Brain microvascular endothelial cell (primary cell): ENCODE results near the gene DCTN4.

Experiments used
- DNase-seq: peaks from one replicate; pipeline ENCODE4 v3.0.0-alpha.2; 2020
- H3K27ac ChIP-seq: fragments of 250-450 bp; sonication (Bioruptor Pico); 2 replicates; pipeline ENCODE4 v1.5.1; 2020; ENCODE audit warnings: mild to moderate bottlenecking, moderate library complexity
- H3K27me3 ChIP-seq: fragments of 250-450 bp; sonication (Bioruptor Pico); replicated peaks from 2 replicates; pipeline ENCODE4 v1.5.1; 2020; ENCODE audit warnings: mild to moderate bottlenecking
- H3K36me3 ChIP-seq: fragments of 250-450 bp; sonication (Bioruptor Pico); replicated peaks from 2 replicates; pipeline ENCODE4 v1.5.1; 2020; ENCODE audit warnings: mild to moderate bottlenecking
- H3K4me3 ChIP-seq: 2 replicates; pipeline ENCODE4 v1.5.1; 2011; ENCODE audit warnings: low read depth, mild to moderate bottlenecking, control low read depth, low read length, moderate library complexity
- CTCF ChIP-seq: IDR thresholded peaks from 2 replicates; pipeline ENCODE4 v1.5.1; 2011; ENCODE audit warnings: low read depth, mild to moderate bottlenecking, moderate library complexity, low read length, control low read depth, inconsistent platforms; ENCODE audit errors: missing control alignments
- in situ Hi-C: cut with HindIII; loops from 2 replicates; pipeline ENCODE4 v1.10.0; 2017; ENCODE audit warnings: low sequenced_read_pairs, low pct_ligation_motif_present

DCTN4 gene

DNA sequence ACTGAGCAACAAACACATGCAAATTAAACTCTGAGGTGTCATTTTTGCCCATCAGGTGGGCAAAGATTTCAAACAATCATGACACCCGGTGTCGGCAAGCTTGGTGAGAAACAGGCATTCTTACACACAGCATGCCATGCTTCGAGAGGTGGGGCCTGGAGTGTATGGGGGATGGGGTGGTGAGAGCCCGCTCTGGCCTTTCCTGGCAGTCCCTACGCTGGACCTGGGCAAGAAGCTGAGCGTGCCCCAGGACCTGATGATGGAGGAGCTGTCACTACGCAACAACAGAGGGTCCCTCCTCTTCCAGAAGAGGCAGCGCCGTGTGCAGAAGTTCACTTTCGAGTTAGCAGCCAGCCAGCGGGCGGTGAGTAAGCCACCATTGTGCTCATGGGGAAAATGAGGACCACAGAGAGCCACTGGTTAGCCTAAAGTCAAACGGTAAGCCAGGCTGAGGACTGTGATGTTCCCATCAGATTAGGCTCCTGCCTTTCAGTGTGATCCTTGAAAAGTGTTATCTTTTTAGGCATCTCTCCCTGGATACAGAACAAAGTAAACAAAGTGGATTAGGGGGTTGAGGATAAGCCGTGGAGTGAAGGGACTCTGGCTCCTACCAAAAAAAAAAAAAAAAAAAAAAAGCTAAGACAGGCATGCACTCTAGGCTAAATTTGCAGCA lies 88.4 kb downstream of the DCTN4 start:
- in situ Hi-C loops: loop anchor here (25.0 kb wide), 1 partner anchor 108 kb away; no protein-coding TSS in a partner anchor
- Histone ChIP-seq H3K4me3 (no peak overlapping the region), H3K27me3 (peaks cover 4% of the 10 kb centered on the region), H3K27ac (no peak overlapping the region), H3K36me3 (no peaks in the 10 kb centered on the region)
- no peak for TF ChIP-seq CTCF
- no peak for DNase-seq

GRCh38 chr5:150665044-150665443 lies 93.8 kb downstream of the DCTN4 start:
- Histone ChIP-seq H3K4me3 (no peak overlapping the region), H3K36me3 (no peaks in the 10 kb centered on the region), H3K27me3 (peaks cover 8% of the 10 kb centered on the region), H3K27ac (no peak overlapping the region)
- no peak for TF ChIP-seq CTCF
- no peak for DNase-seq
- in situ Hi-C loops: loop anchor here (25.0 kb wide), 1 partner anchor 103 kb away; no protein-coding TSS in a partner anchor

DNA sequence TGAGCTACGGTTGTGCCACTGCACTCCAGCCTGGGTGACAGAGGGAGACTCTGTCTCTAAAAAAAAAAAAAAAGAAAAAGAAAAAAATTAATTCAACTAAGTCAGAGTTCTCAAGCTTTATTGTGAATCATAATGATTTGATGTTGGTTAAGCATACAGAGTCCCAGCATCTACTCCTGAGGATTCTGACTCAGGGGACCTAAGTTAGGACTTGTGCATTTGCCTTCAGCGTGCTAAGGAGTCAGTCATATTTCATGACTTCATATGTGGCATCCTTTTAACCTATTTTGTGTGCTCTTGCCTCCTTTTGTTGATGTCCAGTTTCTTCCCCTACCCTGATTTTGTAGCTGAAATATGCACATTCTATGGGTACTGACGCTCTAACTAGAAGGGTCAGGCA lies 94.9 kb downstream of the DCTN4 start:
- H3K36me3 ChIP-seq: no peaks in the 10 kb centered on the region
- in situ Hi-C loops: loop anchor here (25.0 kb wide), 1 partner anchor 102 kb away; no protein-coding TSS in a partner anchor
- no peak for DNase-seq
- TF ChIP-seq CTCF: no peak
- peaks cover 8% of the 10 kb centered on the region for H3K27me3 ChIP-seq
- H3K27ac ChIP-seq: no peak overlapping the region
- no peak overlapping the region for H3K4me3 ChIP-seq

DNA sequence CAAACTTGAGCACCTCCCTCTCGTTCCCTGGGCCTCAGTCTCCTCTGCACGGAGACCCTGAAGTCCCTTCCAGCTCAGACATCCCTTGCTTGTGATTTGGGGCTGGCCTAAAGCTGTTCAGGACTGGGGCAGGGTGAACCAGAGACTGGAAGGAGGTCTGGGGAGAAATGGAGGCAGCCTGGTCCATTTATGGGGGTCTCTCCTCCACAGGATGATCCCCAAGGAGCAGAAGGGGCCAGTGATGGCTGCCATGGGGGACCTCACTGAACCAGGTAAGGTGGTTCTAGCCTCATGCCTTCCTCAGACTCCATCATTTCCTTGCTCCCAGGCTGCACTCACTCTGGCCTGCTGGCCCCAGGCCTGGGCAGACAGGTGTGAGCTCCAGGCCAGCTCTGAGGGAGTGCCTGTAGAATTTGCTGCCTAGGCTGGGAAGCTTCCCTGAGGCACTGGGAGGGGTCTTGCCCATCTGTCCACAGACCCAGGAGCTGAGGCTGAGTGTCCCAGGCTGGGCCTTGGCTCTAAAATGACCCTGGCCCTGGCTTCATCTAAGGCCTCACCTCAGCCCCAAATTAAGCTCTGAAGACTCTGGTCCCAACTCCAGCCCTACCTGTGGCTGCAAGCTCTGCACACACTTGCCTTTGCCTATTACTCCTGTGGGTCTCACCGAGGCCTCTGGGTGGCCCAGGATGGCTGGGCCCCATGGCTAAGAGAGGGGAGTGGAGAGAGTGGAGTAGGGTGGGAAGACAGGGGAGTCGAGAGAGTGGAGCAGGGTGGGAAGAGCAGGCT lies 95.9 kb downstream of the DCTN4 start:
- peaks cover 8% of the 10 kb centered on the region for H3K27me3 ChIP-seq
- DNase-seq: no peak
- H3K36me3 ChIP-seq: no peaks in the 10 kb centered on the region
- no peak for TF ChIP-seq CTCF
- no peak overlapping the region for H3K27ac ChIP-seq
- no peak overlapping the region for H3K4me3 ChIP-seq
- in situ Hi-C loops: loop anchor here (25.0 kb wide), 1 partner anchor 101 kb away; no protein-coding TSS in a partner anchor

DNA sequence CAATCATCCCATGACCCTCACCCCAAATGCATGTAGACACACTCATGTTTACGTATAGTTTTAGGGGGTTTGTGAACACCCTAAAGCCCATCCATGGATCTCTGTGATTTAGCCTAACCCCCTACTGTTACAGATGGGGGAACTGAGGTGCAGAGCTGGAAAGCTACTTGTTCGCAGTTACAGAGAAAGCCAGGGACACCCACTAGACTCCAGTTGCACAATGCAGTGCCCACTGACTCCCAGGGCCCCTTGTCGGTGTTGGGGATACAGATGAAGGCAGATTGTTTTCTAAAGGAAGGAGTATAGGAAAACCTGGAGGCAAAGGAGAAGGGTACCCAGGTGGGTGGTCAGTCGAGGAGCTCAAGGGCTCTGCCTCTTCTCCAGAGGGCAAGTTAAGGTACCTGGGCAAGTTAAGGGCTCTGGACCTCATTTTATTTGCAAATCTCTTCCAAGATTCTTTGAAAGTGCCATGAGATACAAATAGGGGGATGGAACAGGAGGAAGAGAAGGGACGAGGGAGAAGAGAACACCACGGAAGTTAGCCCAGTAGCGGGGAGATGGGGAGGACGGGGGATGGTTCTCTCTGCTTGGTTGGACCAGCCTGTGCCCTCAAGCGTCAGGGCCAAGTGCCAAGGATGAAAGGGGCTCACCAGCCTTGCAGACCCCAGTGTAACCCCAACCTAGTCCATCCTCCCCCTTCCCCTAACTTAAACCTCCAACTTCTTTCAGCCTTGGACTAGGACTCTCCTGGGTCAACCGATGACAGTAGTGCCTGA lies 96.8 kb downstream of the DCTN4 start:
- H3K27ac ChIP-seq: no peak overlapping the region
- peaks cover 6% of the 10 kb centered on the region for H3K27me3 ChIP-seq
- in situ Hi-C loops: loop anchor here (25.0 kb wide), 1 partner anchor 100 kb away; no protein-coding TSS in a partner anchor
- DNase-seq: no peak
- no peak for TF ChIP-seq CTCF
- H3K4me3 ChIP-seq: no peak overlapping the region
- no peaks in the 10 kb centered on the region for H3K36me3 ChIP-seq
